ENCODE results near the gene ITFG1.
"Not testable (repeated sequence)": the region's sequence is repeated elsewhere in the genome, so short reads cannot be mapped to it uniquely, and the experiment has no call there.

The ITFG1 gene

GRCh38 chr16:47175152-47175551 is 285.7 kb downstream of the ITFG1 start:
- no peak for TF ChIP-seq CTCF (IDR thresholded peaks at IDR 0.05; ENCODE audit: low read depth, low read length)
- no peak overlapping the region for H3K4me3 ChIP-seq (ENCODE audit: low read depth, low read length)

GRCh38 chr16:47162670-47163420 is 298.0 kb downstream of the ITFG1 start:
- H3K4me3 ChIP-seq (ENCODE audit: low read depth, low read length), result no peak overlapping the region
- no peak for TF ChIP-seq CTCF (IDR thresholded peaks at IDR 0.05; ENCODE audit: low read depth, low read length)

- H3K4me3 ChIP-seq (ENCODE audit: low read depth, low read length), result no peak overlapping the region
- no peak for TF ChIP-seq CTCF (IDR thresholded peaks at IDR 0.05; ENCODE audit: low read depth, low read length)
Measured at GRCh38 chr16:47161464-47161863, 299.4 kb downstream of the ITFG1 start.

GRCh38 chr16:47160422-47160821 is 300.4 kb downstream of the ITFG1 start:
- no peak for TF ChIP-seq CTCF (IDR thresholded peaks at IDR 0.05; ENCODE audit: low read depth, low read length)

GRCh38 chr16:47158992-47159391 is 301.9 kb downstream of the ITFG1 start:
- TF ChIP-seq CTCF (IDR thresholded peaks at IDR 0.05; ENCODE audit: low read depth, low read length), result no peak
- H3K4me3 ChIP-seq (ENCODE audit: low read depth, low read length), result no peak overlapping the region

More at GRCh38 chr16:47160422-47160821, 300.4 kb downstream of the ITFG1 start:
- no peak overlapping the region for H3K4me3 ChIP-seq (ENCODE audit: low read depth, low read length)

GRCh38 chr16:47156680-47157215 is 304.1 kb downstream of the ITFG1 start:
- no peak for TF ChIP-seq CTCF (IDR thresholded peaks at IDR 0.05; ENCODE audit: low read depth, low read length)

GRCh38 chr16:47152501-47152900 is 308.4 kb downstream of the ITFG1 start:
- H3K4me3 ChIP-seq (ENCODE audit: low read depth, low read length), result not testable (repeated sequence)

More at GRCh38 chr16:47156680-47157215, 304.1 kb downstream of the ITFG1 start:
- H3K4me3 ChIP-seq (ENCODE audit: low read depth, low read length), result no peak overlapping the region

All from WI38 (cell line).